ENCODE data around the gene MDP1.

Gene MDP1

DNA sequence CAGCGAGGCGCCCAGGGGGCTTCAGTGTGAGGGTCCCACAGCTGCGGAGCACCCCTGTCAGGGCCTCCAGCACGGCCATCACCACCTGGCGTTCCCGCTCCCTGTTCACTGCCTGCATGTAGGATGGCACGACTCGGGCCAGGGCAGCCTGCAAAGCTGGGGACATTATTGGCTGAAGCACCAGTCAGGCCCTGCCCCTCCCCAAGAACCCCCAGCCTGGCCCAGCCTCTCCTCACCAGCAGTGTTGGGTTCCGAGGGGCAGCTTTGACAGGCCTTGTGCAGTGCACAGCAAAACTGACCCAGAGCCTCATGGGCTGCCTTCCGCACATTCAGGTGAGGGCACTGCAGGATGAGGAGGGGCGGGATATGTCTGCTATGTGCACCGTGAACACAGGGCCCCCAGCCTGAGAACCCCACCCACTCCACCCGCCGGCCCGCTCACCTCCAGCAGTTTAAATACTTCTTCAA is 32.8 kb downstream of the MDP1 start:
- no peaks in the 10 kb centered on the region for H3K27me3 ChIP-seq (replicated peaks; ENCODE audit: control insufficient read depth, insufficient read depth, low read length)
- TF ChIP-seq, protein P1, sequence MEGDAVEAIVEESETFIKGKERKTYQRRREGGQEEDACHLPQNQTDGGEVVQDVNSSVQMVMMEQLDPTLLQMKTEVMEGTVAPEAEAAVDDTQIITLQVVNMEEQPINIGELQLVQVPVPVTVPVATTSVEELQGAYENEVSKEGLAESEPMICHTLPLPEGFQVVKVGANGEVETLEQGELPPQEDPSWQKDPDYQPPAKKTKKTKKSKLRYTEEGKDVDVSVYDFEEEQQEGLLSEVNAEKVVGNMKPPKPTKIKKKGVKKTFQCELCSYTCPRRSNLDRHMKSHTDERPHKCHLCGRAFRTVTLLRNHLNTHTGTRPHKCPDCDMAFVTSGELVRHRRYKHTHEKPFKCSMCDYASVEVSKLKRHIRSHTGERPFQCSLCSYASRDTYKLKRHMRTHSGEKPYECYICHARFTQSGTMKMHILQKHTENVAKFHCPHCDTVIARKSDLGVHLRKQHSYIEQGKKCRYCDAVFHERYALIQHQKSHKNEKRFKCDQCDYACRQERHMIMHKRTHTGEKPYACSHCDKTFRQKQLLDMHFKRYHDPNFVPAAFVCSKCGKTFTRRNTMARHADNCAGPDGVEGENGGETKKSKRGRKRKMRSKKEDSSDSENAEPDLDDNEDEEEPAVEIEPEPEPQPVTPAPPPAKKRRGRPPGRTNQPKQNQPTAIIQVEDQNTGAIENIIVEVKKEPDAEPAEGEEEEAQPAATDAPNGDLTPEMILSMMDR (IDR thresholded peaks at IDR 0.05; ENCODE audit: insufficient read depth, low read length, poor library complexity, severe bottlenecking): no peak
- DNase-seq (ENCODE audit: extremely low read depth, insufficient read length): no peak
- H3K36me3 ChIP-seq (ENCODE audit: control insufficient read depth, insufficient read depth, low read length): peaks cover 72% of the 10 kb centered on the region
- H3K4me3 ChIP-seq (replicated peaks; ENCODE audit: low read depth, low read length): no peak overlapping the region

DNA sequence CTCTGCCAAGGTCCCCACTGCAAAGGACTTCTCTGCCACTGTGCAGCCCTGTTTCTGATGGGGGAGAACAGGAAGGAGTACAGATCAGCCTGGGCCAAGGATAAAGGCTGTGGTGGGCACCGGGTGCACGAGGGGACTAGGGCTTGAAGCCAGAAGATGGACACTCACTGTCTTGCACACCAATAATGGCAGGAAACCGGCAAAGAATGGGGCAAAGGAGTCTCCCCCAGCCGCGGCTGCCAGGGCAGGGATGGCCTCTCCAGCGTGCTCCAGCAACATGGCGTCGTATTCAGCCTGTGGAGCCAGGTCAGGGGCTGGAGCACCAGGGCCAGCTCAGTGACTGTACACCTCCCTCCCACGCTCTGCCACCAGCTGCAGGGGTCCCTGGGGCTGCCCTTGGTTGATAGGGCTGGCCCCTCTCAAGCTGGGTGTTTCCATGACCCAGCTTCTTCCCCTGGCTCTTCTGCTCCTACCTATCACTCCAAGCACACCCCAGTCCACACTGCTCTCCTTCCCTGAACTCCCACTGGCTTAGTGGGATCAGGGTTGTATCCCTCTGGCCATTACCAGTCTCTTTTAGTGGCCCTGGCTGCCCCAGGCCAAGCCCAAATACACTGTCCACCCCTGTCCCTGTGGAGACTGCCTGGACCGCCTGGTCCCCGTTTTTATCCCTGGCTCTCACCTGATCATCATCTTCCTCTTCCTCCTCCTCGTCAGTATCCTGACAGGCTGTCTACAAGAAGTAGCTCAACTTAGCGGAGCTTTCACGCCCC is 33.6 kb downstream of the MDP1 start:
- H3K4me3 ChIP-seq (replicated peaks; ENCODE audit: low read depth, low read length): no peak overlapping the region
- DNase-seq (ENCODE audit: extremely low read depth, insufficient read length): no peak
- H3K27me3 ChIP-seq (replicated peaks; ENCODE audit: control insufficient read depth, insufficient read depth, low read length): no peaks in the 10 kb centered on the region
- peaks cover 77% of the 10 kb centered on the region for H3K36me3 ChIP-seq (ENCODE audit: control insufficient read depth, insufficient read depth, low read length)
- TF ChIP-seq, protein P1 (IDR thresholded peaks at IDR 0.05; ENCODE audit: insufficient read depth, low read length, poor library complexity, severe bottlenecking): no peak

DNA sequence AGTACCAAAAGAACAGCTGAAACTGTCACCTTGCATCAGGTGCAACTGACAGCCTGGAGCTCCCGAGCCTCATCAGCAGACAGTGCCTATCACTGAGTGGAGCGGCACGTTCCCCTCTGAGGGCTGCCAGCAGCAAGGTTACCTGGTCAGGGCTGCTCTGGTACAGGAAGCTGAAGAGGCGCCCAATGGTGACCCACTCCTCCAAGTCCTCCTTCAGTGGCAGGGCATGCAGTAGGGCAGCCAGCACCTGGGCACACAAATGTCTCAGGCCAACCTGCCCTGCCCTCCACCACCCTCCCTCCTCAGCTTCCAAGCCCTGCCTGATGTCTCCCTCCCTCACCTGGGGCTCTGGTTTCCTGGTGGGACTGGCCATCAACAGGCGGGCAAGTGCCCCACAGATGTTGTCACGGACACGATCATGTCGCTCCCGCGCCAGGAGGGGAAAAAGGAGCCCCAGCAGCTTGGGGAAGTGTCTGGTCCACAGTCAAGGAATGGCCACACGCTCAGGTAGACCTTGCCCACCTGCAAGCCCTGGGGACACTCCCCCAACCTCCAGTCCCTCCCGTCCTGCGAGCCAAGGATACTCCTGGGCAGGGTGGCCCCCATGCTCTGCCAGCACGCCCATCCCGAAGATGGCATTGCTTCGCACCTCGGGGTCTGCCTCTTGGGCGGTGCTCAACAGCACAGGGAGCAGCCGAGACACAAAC is 34.3 kb downstream of the MDP1 start:
- TF ChIP-seq, protein P1 (IDR thresholded peaks at IDR 0.05; ENCODE audit: insufficient read depth, low read length, poor library complexity, severe bottlenecking): no peak
- H3K4me3 ChIP-seq (replicated peaks; ENCODE audit: low read depth, low read length): no peak overlapping the region
- no peak for DNase-seq (ENCODE audit: extremely low read depth, insufficient read length)
- no peaks in the 10 kb centered on the region for H3K27me3 ChIP-seq (replicated peaks; ENCODE audit: control insufficient read depth, insufficient read depth, low read length)
- peaks cover 76% of the 10 kb centered on the region for H3K36me3 ChIP-seq (ENCODE audit: control insufficient read depth, insufficient read depth, low read length)

DNA sequence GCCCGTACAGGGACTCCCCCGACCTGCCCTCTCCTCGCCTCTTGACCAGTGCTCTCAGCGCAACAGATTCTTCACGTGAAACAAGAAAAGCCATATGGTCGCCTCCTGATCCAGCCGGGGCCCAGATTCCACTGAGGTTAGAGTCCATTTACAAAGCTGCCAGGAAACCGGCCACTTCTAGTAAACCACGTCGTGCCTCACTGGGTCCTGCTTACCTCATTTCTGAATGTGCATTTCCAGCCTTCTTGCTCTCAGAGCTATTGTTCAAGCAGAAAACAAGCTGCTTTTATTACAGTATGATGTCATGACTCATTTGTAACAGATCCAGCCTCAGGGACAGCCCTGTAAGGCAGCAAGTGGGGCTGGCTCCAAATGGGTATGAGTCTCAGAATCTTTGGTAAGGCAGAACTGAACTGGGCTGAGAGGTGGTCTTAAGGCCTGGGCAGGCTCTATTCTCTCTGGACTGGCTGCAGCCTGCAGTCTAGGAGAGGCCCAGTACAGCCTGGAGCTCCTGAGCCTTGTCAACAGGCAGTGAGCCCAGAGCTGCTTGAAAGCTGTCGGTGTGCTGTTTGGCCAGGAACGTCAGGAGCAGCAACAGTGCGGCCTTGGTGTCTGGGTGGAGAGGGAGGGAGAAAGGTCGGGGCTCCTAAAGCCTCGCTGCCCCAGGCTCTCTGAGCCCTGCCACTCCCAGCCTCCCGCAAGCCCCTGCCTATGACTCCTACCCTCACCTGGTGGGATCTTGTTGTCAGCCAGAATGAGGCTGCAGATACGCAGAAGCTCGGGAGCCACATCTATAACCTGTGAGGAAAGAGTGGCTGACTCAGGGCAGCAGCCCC is 35.7 kb downstream of the MDP1 start:
- peaks cover 68% of the 10 kb centered on the region for H3K36me3 ChIP-seq (ENCODE audit: control insufficient read depth, insufficient read depth, low read length)
- no peaks in the 10 kb centered on the region for H3K27me3 ChIP-seq (replicated peaks; ENCODE audit: control insufficient read depth, insufficient read depth, low read length)
- no peak for DNase-seq (ENCODE audit: extremely low read depth, insufficient read length)
- TF ChIP-seq, protein P1 (IDR thresholded peaks at IDR 0.05; ENCODE audit: insufficient read depth, low read length, poor library complexity, severe bottlenecking): no peak
- H3K4me3 ChIP-seq (replicated peaks; ENCODE audit: low read depth, low read length): no peak overlapping the region

DNA sequence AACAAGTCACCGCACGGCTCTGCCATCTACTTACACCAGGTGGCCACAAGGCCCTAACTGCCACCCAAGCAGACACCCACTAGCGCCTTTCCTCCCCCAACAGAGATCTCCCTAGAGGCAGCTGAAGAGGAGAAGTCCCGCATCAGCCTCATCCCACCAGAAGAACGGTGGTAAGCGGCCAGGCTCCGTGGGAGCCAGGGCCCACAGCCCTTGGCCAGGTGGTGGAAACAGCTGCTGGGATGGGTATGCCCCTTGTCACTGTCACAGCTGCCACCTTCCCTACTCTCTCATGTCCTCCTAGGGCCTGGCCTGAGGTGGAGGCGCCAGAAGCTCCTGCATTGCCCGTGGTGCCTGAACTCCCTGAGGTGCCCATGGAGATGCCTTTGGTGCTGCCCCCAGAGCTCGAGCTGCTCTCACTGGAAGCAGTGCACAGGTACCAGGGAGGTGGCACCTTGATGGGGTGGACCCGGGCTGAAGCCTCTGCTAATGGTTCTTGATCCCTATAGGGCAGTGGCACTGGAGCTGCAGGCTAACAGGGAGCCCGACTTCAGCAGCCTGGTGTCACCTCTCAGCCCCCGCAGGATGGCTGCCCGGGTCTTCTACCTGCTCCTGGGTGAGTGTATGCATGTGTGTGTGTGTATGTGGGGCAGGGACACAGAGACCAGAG is 36.4 kb downstream of the MDP1 start:
- DNase-seq (ENCODE audit: extremely low read depth, insufficient read length): no peak
- Histone ChIP-seq H3K36me3 (ENCODE audit: control insufficient read depth, insufficient read depth, low read length) (peaks cover 64% of the 10 kb centered on the region), H3K4me3 (replicated peaks; ENCODE audit: low read depth, low read length) (no peak overlapping the region), H3K27me3 (replicated peaks; ENCODE audit: control insufficient read depth, insufficient read depth, low read length) (no peaks in the 10 kb centered on the region)
- TF ChIP-seq, protein P1 (IDR thresholded peaks at IDR 0.05; ENCODE audit: insufficient read depth, low read length, poor library complexity, severe bottlenecking): no peak

All from GM06990 (cell line).